ENCODE measurements around the gene HES7. TPM values are rescaled to one million over a fixed set of nuclear protein-coding genes. Genes with fewer than 3 reads are reported as not detected.

HES7 gene
- total and polyA plus RNA-seq, 9 of the 15 experiments (the other 6 are each of a cell fraction or from before 2014, with no cell fraction given): 0.03 to 1.7 (median 0.14) TPM; not detected in 1

DNA sequence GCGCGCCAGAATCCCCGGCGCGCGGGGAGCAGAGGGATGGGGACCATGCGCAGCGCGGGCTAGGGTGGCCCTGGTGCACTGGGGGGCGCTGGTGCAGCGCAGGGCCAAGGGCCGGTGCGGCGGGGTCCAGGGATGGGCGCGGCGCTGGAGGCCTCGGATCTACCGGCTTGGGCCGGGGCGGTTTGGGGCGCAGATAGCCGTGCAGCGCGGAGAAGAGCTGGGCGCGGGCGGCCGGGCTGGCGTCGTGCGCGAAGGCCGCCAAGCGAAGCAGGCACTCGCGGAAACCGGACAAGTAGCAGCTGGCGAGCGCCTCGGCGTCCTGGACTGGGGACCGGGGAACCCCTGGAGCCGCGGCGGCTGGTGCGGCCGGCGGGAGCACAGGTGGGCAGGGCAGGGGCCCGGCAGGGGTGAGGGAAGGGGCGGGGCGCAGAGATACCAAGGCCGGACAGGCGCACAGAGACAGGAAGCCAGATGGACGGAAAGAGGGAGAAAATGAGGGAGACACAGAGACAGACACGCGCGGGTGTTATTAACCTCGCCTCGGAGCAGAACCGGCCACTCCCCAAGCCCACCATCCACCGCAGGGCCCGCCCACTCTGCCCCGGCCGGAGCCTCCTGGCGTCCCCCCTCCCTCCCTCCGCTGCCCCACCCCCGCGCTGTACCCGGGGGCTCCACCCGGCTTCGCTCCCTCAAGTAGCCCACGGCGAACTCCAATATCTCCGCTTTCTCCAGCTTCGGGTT is 2.1 kb downstream of the HES7 start (continued):
- TF ChIP-seq, protein P1, sequence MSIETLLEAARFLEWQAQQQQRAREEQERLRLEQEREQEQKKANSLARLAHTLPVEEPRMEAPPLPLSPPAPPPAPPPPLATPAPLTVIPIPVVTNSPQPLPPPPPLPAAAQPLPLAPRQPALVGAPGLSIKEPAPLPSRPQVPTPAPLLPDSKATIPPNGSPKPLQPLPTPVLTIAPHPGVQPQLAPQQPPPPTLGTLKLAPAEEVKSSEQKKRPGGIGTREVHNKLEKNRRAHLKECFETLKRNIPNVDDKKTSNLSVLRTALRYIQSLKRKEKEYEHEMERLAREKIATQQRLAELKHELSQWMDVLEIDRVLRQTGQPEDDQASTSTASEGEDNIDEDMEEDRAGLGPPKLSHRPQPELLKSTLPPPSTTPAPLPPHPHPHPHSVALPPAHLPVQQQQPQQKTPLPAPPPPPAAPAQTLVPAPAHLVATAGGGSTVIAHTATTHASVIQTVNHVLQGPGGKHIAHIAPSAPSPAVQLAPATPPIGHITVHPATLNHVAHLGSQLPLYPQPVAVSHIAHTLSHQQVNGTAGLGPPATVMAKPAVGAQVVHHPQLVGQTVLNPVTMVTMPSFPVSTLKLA (conservative IDR thresholded peaks at IDR 0.05): peak in 1 of 2 experiments; percentile 49; a peak in 1 of 4 replicates
- TF ChIP-seq NELFE (IDR thresholded peaks at IDR 0.05; ENCODE audit: insufficient read depth, insufficient read length) (no peak), ZBTB8A (IDR thresholded peaks at IDR 0.05; ENCODE audit: partially characterized antibody) (no peak), TAF1 (IDR thresholded peaks at IDR 0.05; ENCODE audit: control insufficient read depth, extremely low read depth, insufficient read depth, low read length, severe bottlenecking) (no peak), GABPA (tag; conservative IDR thresholded peaks at IDR 0.05; ENCODE audit: low read depth) (no peak), CREM (IDR thresholded peaks at IDR 0.05; ENCODE audit: low read depth) (0 out of 2 replicates have a peak, but pooled peaks have one; percentile 4), PURB (CRISPR knock-in tag; IDR thresholded peaks at IDR 0.05; ENCODE audit: low read depth) (no peak), ZNF717 (CRISPR knock-in tag; IDR thresholded peaks at IDR 0.05) (no peak), FOXP1 (CRISPR knock-in tag; IDR thresholded peaks at IDR 0.05) (no peak), XRCC4 (IDR thresholded peaks at IDR 0.05; ENCODE audit: extremely low read depth, insufficient read depth, insufficient read length) (no peak), CEBPG (CRISPR knock-in tag; IDR thresholded peaks at IDR 0.05) (no peak), CEBPG (tag; conservative IDR thresholded peaks at IDR 0.05 in 1 of 2, IDR thresholded peaks at IDR 0.05 in 1 of 2) (no peak), NR1H2 (CRISPR knock-in tag; IDR thresholded peaks at IDR 0.05) (no peak), TEAD4 (IDR thresholded peaks at IDR 0.05; ENCODE audit: low read length) (no peak), TEAD4 (CRISPR knock-in tag; IDR thresholded peaks at IDR 0.05; ENCODE audit: borderline replicate concordance) (no peak), RBM34 (IDR thresholded peaks at IDR 0.05; ENCODE audit: borderline replicate concordance, insufficient read depth, low read length) (no peak), RNF2 (IDR thresholded peaks at IDR 0.05) (no peak), BRF1 (IDR thresholded peaks at IDR 0.05; ENCODE audit: borderline replicate concordance, extremely low read depth, insufficient read length) (no peak), PHTF2 (CRISPR knock-in tag; IDR thresholded peaks at IDR 0.05) (no peak)
- TF ChIP-seq, protein P2, sequence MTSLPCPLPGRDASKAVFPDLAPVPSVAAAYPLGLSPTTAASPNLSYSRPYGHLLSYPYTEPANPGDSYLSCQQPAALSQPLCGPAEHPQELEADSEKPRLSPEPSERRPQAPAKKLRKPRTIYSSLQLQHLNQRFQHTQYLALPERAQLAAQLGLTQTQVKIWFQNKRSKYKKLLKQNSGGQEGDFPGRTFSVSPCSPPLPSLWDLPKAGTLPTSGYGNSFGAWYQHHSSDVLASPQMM (CRISPR knock-in tag; IDR thresholded peaks at IDR 0.05): no peak
- TF ChIP-seq, protein P3, sequence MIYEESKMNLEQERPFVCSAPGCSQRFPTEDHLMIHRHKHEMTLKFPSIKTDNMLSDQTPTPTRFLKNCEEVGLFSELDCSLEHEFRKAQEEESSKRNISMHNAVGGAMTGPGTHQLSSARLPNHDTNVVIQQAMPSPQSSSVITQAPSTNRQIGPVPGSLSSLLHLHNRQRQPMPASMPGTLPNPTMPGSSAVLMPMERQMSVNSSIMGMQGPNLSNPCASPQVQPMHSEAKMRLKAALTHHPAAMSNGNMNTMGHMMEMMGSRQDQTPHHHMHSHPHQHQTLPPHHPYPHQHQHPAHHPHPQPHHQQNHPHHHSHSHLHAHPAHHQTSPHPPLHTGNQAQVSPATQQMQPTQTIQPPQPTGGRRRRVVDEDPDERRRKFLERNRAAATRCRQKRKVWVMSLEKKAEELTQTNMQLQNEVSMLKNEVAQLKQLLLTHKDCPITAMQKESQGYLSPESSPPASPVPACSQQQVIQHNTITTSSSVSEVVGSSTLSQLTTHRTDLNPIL (CRISPR knock-in tag; IDR thresholded peaks at IDR 0.05): no peak
- TF ChIP-seq, protein P4, sequence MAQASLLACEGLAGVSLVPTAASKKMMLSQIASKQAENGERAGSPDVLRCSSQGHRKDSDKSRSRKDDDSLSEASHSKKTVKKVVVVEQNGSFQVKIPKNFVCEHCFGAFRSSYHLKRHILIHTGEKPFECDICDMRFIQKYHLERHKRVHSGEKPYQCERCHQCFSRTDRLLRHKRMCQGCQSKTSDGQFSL (CRISPR knock-in tag; IDR thresholded peaks at IDR 0.05): no peak
- TF ChIP-seq, protein P4 (tag; IDR thresholded peaks at IDR 0.05): no peak
- TF ChIP-seq, protein P5, sequence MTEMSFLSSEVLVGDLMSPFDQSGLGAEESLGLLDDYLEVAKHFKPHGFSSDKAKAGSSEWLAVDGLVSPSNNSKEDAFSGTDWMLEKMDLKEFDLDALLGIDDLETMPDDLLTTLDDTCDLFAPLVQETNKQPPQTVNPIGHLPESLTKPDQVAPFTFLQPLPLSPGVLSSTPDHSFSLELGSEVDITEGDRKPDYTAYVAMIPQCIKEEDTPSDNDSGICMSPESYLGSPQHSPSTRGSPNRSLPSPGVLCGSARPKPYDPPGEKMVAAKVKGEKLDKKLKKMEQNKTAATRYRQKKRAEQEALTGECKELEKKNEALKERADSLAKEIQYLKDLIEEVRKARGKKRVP (CRISPR knock-in tag; IDR thresholded peaks at IDR 0.05): no peak

Data from K562 (cell line).